ENCODE results near the gene CDKN1A. TPM values are rescaled to one million over a fixed set of nuclear protein-coding genes. Genes with fewer than 3 reads are reported as not detected.

The CDKN1A gene
- total and polyA plus RNA-seq, 9 of the 15 experiments (the other 6 are each of a cell fraction or from before 2014, with no cell fraction given): 0.25 to 8.1 (median 5.1) TPM

- in situ Hi-C loops (cut with MboI) (loop anchor here (10.0 kb wide), 1 partner anchor 114 kb away; no protein-coding TSS in a partner anchor), intact Hi-C loops (cut with micrococcal nuclease) (no loop called here)
- no peak overlapping the region for H3K4me2 ChIP-seq (ENCODE audit: insufficient read depth, low read length)
- no peaks in the 10 kb centered on the region; the same call in 1 of the 2 replicates for H4K20me1 ChIP-seq (replicated peaks; ENCODE audit: control insufficient read depth, insufficient read depth, low read length)
- H3K27me3 ChIP-seq (ENCODE audit: control insufficient read depth in 2 of 2, insufficient read depth in 2 of 2, low read length in 2 of 2): peaks cover 43 to 59% of the 10 kb centered on the region in 2 experiments
- H3K27ac ChIP-seq (ENCODE audit: extremely low read depth, low read depth, low read length): no peak overlapping the region
- POLR2A ChIA-PET: no interaction called here
- H3K79me2 ChIP-seq (ENCODE audit: control insufficient read depth, insufficient read depth, low read length): no peaks in the 10 kb centered on the region
- FAIRE-seq: no peak
- H3K36me3 ChIP-seq (ENCODE audit: control insufficient read depth, insufficient read depth, low read length): no peaks in the 10 kb centered on the region
- H3K9me3 ChIP-seq (replicated peaks; ENCODE audit: control insufficient read depth, insufficient read depth, low read depth, low read length): no peaks in the 10 kb centered on the region
- 0 out of 4 replicates have a peak overlapping the region, but pooled peaks of 1 of the 2 experiments have one; percentile 8 for H3K9ac ChIP-seq (ENCODE audit: insufficient read depth in 1 of 2, low read depth in 2 of 2, low read length in 2 of 2)
- no peak for ATAC-seq
- CTCF ChIA-PET (ENCODE audit: low intra/inter-chr PET ratio): interaction anchor here (0.7 kb wide), 1 partner anchor 105 kb away, joined by 3 read pairs; no protein-coding TSS in a partner anchor
- BruUV-seq (replicated peaks): no TSS peak
- WGBS (ENCODE audit: insufficient coverage, low coverage, missing lambda C conversion rate): 13% methylated on average over 11 of the region's 11 CpGs
- no peak for DNase-seq (ENCODE audit: extremely low read depth in 1 of 4, low spot score in 3 of 4)
- no peak overlapping the region for H2AFZ ChIP-seq (ENCODE audit: low read depth, low read length)
- H3K4me3 ChIP-seq: no peak overlapping the region
- no peaks in the 10 kb centered on the region for H3K9me1 ChIP-seq (ENCODE audit: control insufficient read depth, insufficient read depth, low read length)
- peaks cover 0 to 3% of the 10 kb centered on the region in 2 experiments; a peak in 1 of 5 replicates for H3K4me1 ChIP-seq (replicated peaks in 1 of 2; ENCODE audit: control insufficient read depth in 2 of 2, insufficient read depth in 2 of 2, low read length in 2 of 2)
- no peak for TF ChIP-seq STAT6 (CRISPR knock-in tag; IDR thresholded peaks at IDR 0.05)
- TF ChIP-seq BCL6 (CRISPR knock-in tag; IDR thresholded peaks at IDR 0.05): no peak
- no peak for TF ChIP-seq ARID2 (IDR thresholded peaks at IDR 0.05)
- TF ChIP-seq CXXC5 (CRISPR knock-in tag; IDR thresholded peaks at IDR 0.05): no peak
- TF ChIP-seq NFRKB (IDR thresholded peaks at IDR 0.05; ENCODE audit: low read depth): no peak
- peak; percentile 63 for TF ChIP-seq RBM25 (IDR thresholded peaks at IDR 0.05; ENCODE audit: low read depth, low read length, severe bottlenecking)
- no peak for TF ChIP-seq MCM3 (IDR thresholded peaks at IDR 0.05)
- no peak for TF ChIP-seq BDP1 (IDR thresholded peaks at IDR 0.05; ENCODE audit: insufficient read depth, insufficient read length)
- TF ChIP-seq ZNF133 (CRISPR knock-in tag; IDR thresholded peaks at IDR 0.05): no peak
- TF ChIP-seq, protein P1, sequence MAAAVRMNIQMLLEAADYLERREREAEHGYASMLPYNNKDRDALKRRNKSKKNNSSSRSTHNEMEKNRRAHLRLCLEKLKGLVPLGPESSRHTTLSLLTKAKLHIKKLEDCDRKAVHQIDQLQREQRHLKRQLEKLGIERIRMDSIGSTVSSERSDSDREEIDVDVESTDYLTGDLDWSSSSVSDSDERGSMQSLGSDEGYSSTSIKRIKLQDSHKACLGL (CRISPR knock-in tag; IDR thresholded peaks at IDR 0.05; ENCODE audit: borderline replicate concordance, poor library complexity, severe bottlenecking): no peak
- no peak for TF ChIP-seq HLTF (IDR thresholded peaks at IDR 0.05)
- TF ChIP-seq CREB3 (tag; conservative IDR thresholded peaks at IDR 0.05; ENCODE audit: low read depth): no peak
- no peak for TF ChIP-seq BRD4 (IDR thresholded peaks at IDR 0.05)
- no peak for TF ChIP-seq ZNF121 (CRISPR knock-in tag; conservative IDR thresholded peaks at IDR 0.05)
- TF ChIP-seq, protein P2, sequence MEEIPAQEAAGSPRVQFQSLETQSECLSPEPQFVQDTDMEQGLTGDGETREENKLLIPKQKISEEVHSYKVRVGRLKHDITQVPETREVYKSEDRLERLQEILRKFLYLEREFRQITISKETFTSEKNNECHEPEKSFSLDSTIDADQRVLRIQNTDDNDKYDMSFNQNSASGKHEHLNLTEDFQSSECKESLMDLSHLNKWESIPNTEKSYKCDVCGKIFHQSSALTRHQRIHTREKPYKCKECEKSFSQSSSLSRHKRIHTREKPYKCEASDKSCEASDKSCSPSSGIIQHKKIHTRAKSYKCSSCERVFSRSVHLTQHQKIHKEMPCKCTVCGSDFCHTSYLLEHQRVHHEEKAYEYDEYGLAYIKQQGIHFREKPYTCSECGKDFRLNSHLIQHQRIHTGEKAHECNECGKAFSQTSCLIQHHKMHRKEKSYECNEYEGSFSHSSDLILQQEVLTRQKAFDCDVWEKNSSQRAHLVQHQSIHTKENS (CRISPR knock-in tag; IDR thresholded peaks at IDR 0.05): no peak
- no peak for TF ChIP-seq LARP7 (IDR thresholded peaks at IDR 0.05)
- TF ChIP-seq, protein P3, sequence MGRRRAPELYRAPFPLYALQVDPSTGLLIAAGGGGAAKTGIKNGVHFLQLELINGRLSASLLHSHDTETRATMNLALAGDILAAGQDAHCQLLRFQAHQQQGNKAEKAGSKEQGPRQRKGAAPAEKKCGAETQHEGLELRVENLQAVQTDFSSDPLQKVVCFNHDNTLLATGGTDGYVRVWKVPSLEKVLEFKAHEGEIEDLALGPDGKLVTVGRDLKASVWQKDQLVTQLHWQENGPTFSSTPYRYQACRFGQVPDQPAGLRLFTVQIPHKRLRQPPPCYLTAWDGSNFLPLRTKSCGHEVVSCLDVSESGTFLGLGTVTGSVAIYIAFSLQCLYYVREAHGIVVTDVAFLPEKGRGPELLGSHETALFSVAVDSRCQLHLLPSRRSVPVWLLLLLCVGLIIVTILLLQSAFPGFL (CRISPR knock-in tag; IDR thresholded peaks at IDR 0.05): no peak
Measured at GRCh38 chr6:36728289-36729160, 50.0 kb downstream of the CDKN1A start.

All from K562 (cell line).